ENCODE data around the gene EGFR.
"Not testable (repeated sequence)": the region's sequence is repeated elsewhere in the genome, so short reads cannot be mapped to it uniquely, and the experiment has no call there.

The EGFR gene

GRCh38 chr7:55016061-55016745 is 2.6 kb upstream of the EGFR start:
- no peak for DNase-seq

GRCh38 chr7:55016746-55017090 is 2.1 kb upstream of the EGFR start:
- DNase-seq: no peak

- DNase-seq: no peak
These were observed 976 bp upstream of the EGFR start for GRCh38 chr7:55017841-55018240.

GRCh38 chr7:55019191-55019690 is 424 bp downstream of the EGFR start:
- no peak for DNase-seq

- DNase-seq: no peak
These were observed 1.1 kb downstream of the EGFR start for GRCh38 chr7:55019691-55020465.

GRCh38 chr7:55020466-55020871 is 1.7 kb downstream of the EGFR start:
- no peak for DNase-seq

GRCh38 chr7:55021053-55021452 is 2.2 kb downstream of the EGFR start:
- no peak for DNase-seq

GRCh38 chr7:55022002-55022985 is 3.5 kb downstream of the EGFR start:
- no peak for DNase-seq

- no peak for DNase-seq
These were observed 5.2 kb downstream of the EGFR start for GRCh38 chr7:55023841-55024505.

GRCh38 chr7:55024776-55025175 is 6.0 kb downstream of the EGFR start:
- DNase-seq: no peak

- DNase-seq: no peak
These were observed 7.4 kb downstream of the EGFR start for GRCh38 chr7:55026086-55026790.

GRCh38 chr7:55026867-55027490 is 8.2 kb downstream of the EGFR start:
- DNase-seq: no peak

GRCh38 chr7:55028011-55028410 is 9.2 kb downstream of the EGFR start:
- no peak for DNase-seq

- no peak for DNase-seq
These were observed 11.5 kb downstream of the EGFR start for GRCh38 chr7:55030314-55030713.

- no peak for DNase-seq
These were observed 12.3 kb downstream of the EGFR start for GRCh38 chr7:55031075-55031474.

GRCh38 chr7:55032069-55032699 is 13.4 kb downstream of the EGFR start:
- DNase-seq: no peak

- no peak for DNase-seq
These were observed 14.5 kb downstream of the EGFR start for GRCh38 chr7:55033236-55033846.

GRCh38 chr7:55034776-55035175 is 16.0 kb downstream of the EGFR start:
- no peak for DNase-seq

- DNase-seq: not testable (repeated sequence)
These were observed 16.6 kb downstream of the EGFR start for GRCh38 chr7:55035410-55035809.

Measured in T-helper 9 cell (primary cell).